Measurements from ENCODE around the gene PCBP1. TPM values are rescaled to one million over a fixed set of nuclear protein-coding genes. Genes with fewer than 3 reads are reported as not detected.

PCBP1 gene
- total and polyA plus RNA-seq, 9 of the 15 experiments (the other 6 are each of a cell fraction or from before 2014, with no cell fraction given), result 19.2 to 407 (median 78.1) TPM

- TF ChIP-seq XRCC5 (IDR thresholded peaks at IDR 0.05; ENCODE audit: low read depth, low read length) (no peak), PBX2 (CRISPR knock-in tag; IDR thresholded peaks at IDR 0.05; ENCODE audit: low read depth) (no peak), PBX2 (tag; conservative IDR thresholded peaks at IDR 0.05; ENCODE audit: low read depth) (no peak), CREBBP (IDR thresholded peaks at IDR 0.05; ENCODE audit: low read depth, low read length) (no peak), GTF2F1 (IDR thresholded peaks at IDR 0.05; ENCODE audit: low read depth, low read length) (no peak), SREBF1 (IDR thresholded peaks at IDR 0.05; ENCODE audit: borderline replicate concordance, low read depth, low read length) (no peak), RNF2 (IDR thresholded peaks at IDR 0.05) (no peak), MAZ (CRISPR knock-in tag; conservative IDR thresholded peaks at IDR 0.05 in 1 of 2, IDR thresholded peaks at IDR 0.05 in 1 of 2) (peak in 1 of 2 experiments; percentile 40; a peak in 1 of 4 replicates), ZBTB43 (CRISPR knock-in tag; IDR thresholded peaks at IDR 0.05) (no peak), ZFX (CRISPR knock-in tag; IDR thresholded peaks at IDR 0.05) (peak; percentile 29), CBFB (CRISPR knock-in tag; IDR thresholded peaks at IDR 0.05) (no peak), ZNF174 (CRISPR knock-in tag; IDR thresholded peaks at IDR 0.05) (no peak), ZNF184 (CRISPR knock-in tag; IDR thresholded peaks at IDR 0.05) (no peak), SMAD1 (IDR thresholded peaks at IDR 0.05; ENCODE audit: low read depth, low read length, partially characterized antibody) (no peak), ZNF507 (tag; conservative IDR thresholded peaks at IDR 0.05) (no peak), IFI16 (CRISPR knock-in tag; IDR thresholded peaks at IDR 0.05) (no peak), MEIS2 (IDR thresholded peaks at IDR 0.05; ENCODE audit: partially characterized antibody) (no peak), ARID1B (IDR thresholded peaks at IDR 0.05) (no peak), ZBTB49 (CRISPR knock-in tag; IDR thresholded peaks at IDR 0.05; ENCODE audit: borderline replicate concordance) (no peak), EP300 (IDR thresholded peaks at IDR 0.05; ENCODE audit: low read length) (no peak), PCBP1 (IDR thresholded peaks at IDR 0.05; ENCODE audit: low read depth, low read length, poor library complexity, severe bottlenecking) (no peak)
Observed at GRCh38 chr2:70132244-70133126, 45.2 kb downstream of the PCBP1 start (continued).

All from K562 (cell line).